H1 (cell line): Measurements from ENCODE around the gene SPAG16. TPM values are rescaled to one million over a fixed set of nuclear protein-coding genes. Genes with fewer than 3 reads are reported as not detected.

ENCODE experiments used
- CHD7 ChIP-seq: fragments of 300-600 bp; sonication (generic); IDR thresholded peaks from 2 replicates; pipeline ENCODE4 v1.7.1; 2012; ENCODE audit warnings: low read length, moderate library complexity, mild to moderate bottlenecking, inconsistent platforms; ENCODE audit not compliant: insufficient replicate concordance
- JUND ChIP-seq: IDR thresholded peaks from 2 replicates; pipeline ENCODE4 v1.6.1; 2011; ENCODE audit warnings: mild to moderate bottlenecking, improper control_type of control experiment, low read length
- NANOG ChIP-seq: IDR thresholded peaks from 2 replicates; pipeline ENCODE4 v1.6.1; 2011; ENCODE audit warnings: low read length, low read depth, mild to moderate bottlenecking, inconsistent platforms; ENCODE audit not compliant: insufficient read depth, poor library complexity, severe bottlenecking
- POLR2AphosphoS5 ChIP-seq: IDR thresholded peaks from 2 replicates; pipeline ENCODE4 v1.6.1; 2011; ENCODE audit warnings: low read depth, low read length
- SAP30 ChIP-seq: fragments of 300-600 bp; sonication (generic); IDR thresholded peaks from 2 replicates; pipeline ENCODE4 v1.7.1; 2012; ENCODE audit warnings: low read length, moderate library complexity, mild to moderate bottlenecking, inconsistent platforms; ENCODE audit not compliant: insufficient read depth, insufficient replicate concordance
- polyA plus RNA-seq, 7 experiments: library from polyadenylated mRNA; depleted of rRNA in 3 of 7; stranded (reverse) in 5 of 7; unstranded in 2 of 7; fragments of >200 nt in 5 of 7; fragments of 200-250 nt in 2 of 7; gene quantifications; 1 replicate in 5 of 7; 2 replicates in 1 of 7; 4 replicates in 1 of 7; pipeline versions ENCODE4 v1.2.1 to v1.2.3, GENCODE V29; 2011 to 2013; ENCODE audit warnings: missing spikeins in 2 of 7, mixed read lengths in 2 of 7
- total RNA-seq: library from RNA; stranded (reverse); fragmentation: NEBNext Ultra II Directional; extraction: Animal tissue kit (Norgen Biotek cat#: 25700); gene quantifications from 2 replicates; pipeline ENCODE4 v1.2.1, GENCODE V29; 2021

Gene SPAG16
- total and polyA plus RNA-seq, 2 of the 8 experiments (the other 6 are each of a cell fraction or from before 2014, with no cell fraction given): 6.0 to 14.9 TPM

- TF ChIP-seq NANOG (no peak), SAP30 (no peak), CHD7 (no peak), POLR2AphosphoS5 (no peak), JUND (no peak)
Observed at GRCh38 chr2:213733893-213734292, 449.6 kb downstream of the SPAG16 start (continued).
